22Rv1 (cell line): ENCODE data around the gene TSLP.

Experiments
- ZFX ChIP-seq: fragments of 450-650 bp; IDR thresholded peaks from 2 replicates; pipeline ENCODE4 v1.6.1; 2017; ENCODE audit warnings: antibody characterized with exemption, borderline replicate concordance
- TF ChIP-seq, protein P1 (sequence below): fragments of 450-650 bp; IDR thresholded peaks from 2 replicates; pipeline ENCODE4 v1.5.1; 2017; ENCODE audit warnings: mild to moderate bottlenecking

DNA sequence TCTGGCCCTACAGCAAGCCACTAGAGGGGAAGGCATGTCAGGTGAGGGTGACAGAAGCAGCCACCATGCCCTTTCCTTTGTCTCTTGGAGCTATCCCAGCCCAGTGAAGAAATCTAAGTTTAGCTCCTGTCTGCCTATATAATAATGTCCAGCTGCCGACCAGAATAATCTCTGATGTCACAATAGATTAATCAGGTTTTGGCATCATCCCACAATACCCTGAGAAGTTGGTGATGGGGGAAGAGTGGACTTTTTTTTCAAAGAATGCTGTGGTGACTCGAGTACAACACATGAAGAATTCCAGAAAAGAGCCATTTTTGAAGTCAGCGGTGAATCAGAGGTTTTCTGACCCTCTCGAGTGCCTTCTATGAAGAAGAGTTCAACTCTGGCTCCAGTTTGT lies 1.7 kb upstream of the TSLP start:
- TF ChIP-seq, protein P1, sequence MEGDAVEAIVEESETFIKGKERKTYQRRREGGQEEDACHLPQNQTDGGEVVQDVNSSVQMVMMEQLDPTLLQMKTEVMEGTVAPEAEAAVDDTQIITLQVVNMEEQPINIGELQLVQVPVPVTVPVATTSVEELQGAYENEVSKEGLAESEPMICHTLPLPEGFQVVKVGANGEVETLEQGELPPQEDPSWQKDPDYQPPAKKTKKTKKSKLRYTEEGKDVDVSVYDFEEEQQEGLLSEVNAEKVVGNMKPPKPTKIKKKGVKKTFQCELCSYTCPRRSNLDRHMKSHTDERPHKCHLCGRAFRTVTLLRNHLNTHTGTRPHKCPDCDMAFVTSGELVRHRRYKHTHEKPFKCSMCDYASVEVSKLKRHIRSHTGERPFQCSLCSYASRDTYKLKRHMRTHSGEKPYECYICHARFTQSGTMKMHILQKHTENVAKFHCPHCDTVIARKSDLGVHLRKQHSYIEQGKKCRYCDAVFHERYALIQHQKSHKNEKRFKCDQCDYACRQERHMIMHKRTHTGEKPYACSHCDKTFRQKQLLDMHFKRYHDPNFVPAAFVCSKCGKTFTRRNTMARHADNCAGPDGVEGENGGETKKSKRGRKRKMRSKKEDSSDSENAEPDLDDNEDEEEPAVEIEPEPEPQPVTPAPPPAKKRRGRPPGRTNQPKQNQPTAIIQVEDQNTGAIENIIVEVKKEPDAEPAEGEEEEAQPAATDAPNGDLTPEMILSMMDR, result no peak
- no peak for TF ChIP-seq ZFX
